Peyer's patch (tissue), 4 donors: Measurements from ENCODE around the gene MMP24.

ENCODE experiments used
- CTCF ChIP-seq, 6 experiments: fragments of 450-650 bp in 4 of 6; fragments of 200-600 bp in 2 of 6; sonication (generic) in 1 of 6; IDR thresholded peaks; one replicate each; pipeline ENCODE4 v1.5.1; 2017 to 2019; ENCODE audit warnings: antibody characterized with exemption in 6 of 6, mild to moderate bottlenecking in 3 of 6, moderate library complexity in 1 of 6
- POLR2A ChIP-seq, 2 donors: fragments of 450-650 bp; IDR thresholded peaks; one replicate each; pipeline ENCODE4 v1.5.1; 2017; ENCODE audit warnings: antibody characterized with exemption in 2 of 2, mild to moderate bottlenecking in 2 of 2, moderate library complexity in 2 of 2

- TF ChIP-seq CTCF (IDR thresholded peaks at IDR 0.05) (no peak), POLR2A (IDR thresholded peaks at IDR 0.05) (no peak)
Observed at GRCh38 chr20:35279040-35279439, 52.5 kb downstream of the MMP24 start.
